ENCODE measurements around the gene ETNPPL. TPM values are rescaled to one million over a fixed set of nuclear protein-coding genes. Genes with fewer than 3 reads are reported as not detected.

Gene ETNPPL
- total and polyA plus RNA-seq, 4 donors = 0.08 TPM; not detected in 3

- no peaks in the 10 kb centered on the region for H3K9me3 ChIP-seq (ENCODE audit: control insufficient read depth in 4 of 4, insufficient read depth in 3 of 4, low read length in 3 of 4)
- H3K27me3 ChIP-seq (ENCODE audit: control insufficient read depth in 3 of 3, insufficient read depth in 3 of 3, low read length in 2 of 3) = peaks cover 0 to 2% (median 0%) of the 10 kb centered on the region in 3 donors
- no peak overlapping the region for H3K9ac ChIP-seq (ENCODE audit: insufficient read depth in 1 of 2, low read length in 2 of 2)
- H3K4me3 ChIP-seq = no peak overlapping the region
- TF ChIP-seq, protein P1, sequence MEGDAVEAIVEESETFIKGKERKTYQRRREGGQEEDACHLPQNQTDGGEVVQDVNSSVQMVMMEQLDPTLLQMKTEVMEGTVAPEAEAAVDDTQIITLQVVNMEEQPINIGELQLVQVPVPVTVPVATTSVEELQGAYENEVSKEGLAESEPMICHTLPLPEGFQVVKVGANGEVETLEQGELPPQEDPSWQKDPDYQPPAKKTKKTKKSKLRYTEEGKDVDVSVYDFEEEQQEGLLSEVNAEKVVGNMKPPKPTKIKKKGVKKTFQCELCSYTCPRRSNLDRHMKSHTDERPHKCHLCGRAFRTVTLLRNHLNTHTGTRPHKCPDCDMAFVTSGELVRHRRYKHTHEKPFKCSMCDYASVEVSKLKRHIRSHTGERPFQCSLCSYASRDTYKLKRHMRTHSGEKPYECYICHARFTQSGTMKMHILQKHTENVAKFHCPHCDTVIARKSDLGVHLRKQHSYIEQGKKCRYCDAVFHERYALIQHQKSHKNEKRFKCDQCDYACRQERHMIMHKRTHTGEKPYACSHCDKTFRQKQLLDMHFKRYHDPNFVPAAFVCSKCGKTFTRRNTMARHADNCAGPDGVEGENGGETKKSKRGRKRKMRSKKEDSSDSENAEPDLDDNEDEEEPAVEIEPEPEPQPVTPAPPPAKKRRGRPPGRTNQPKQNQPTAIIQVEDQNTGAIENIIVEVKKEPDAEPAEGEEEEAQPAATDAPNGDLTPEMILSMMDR (IDR thresholded peaks at IDR 0.05; ENCODE audit: control extremely low read depth, extremely low read depth) = no peak
- 78 to 88% methylated on average over 3 of the region's 3 CpGs for WGBS, 2 donors
- H3K27ac ChIP-seq (ENCODE audit: low read depth in 1 of 2, low read length in 1 of 2) = no peak overlapping the region
- no peaks in the 10 kb centered on the region for H3K4me1 ChIP-seq (ENCODE audit: control insufficient read depth in 5 of 5, insufficient read depth in 5 of 5, low read length in 5 of 5)
- no peak for ATAC-seq (ENCODE audit: insufficient read depth, low FRiP score)
- no peak for DNase-seq
- no peaks in the 10 kb centered on the region for H3K36me3 ChIP-seq (ENCODE audit: control insufficient read depth in 4 of 4, insufficient read depth in 4 of 4, low read length in 4 of 4)
These were observed 16.3 kb downstream of the ETNPPL start for GRCh38 chr4:108746511-108746910.

- ATAC-seq (ENCODE audit: insufficient read depth, low FRiP score) = no peak
- Histone ChIP-seq H3K9me3 (ENCODE audit: control insufficient read depth in 4 of 4, insufficient read depth in 3 of 4, low read length in 3 of 4) (no peaks in the 10 kb centered on the region), H3K4me1 (ENCODE audit: control insufficient read depth in 5 of 5, insufficient read depth in 5 of 5, low read length in 5 of 5) (no peaks in the 10 kb centered on the region), H3K36me3 (ENCODE audit: control insufficient read depth in 4 of 4, insufficient read depth in 4 of 4, low read length in 4 of 4) (no peaks in the 10 kb centered on the region), H3K27ac (ENCODE audit: low read depth in 1 of 2, low read length in 1 of 2) (no peak overlapping the region), H3K9ac (ENCODE audit: insufficient read depth in 1 of 2, low read length in 2 of 2) (no peak overlapping the region), H3K4me3 (no peak overlapping the region), H3K27me3 (ENCODE audit: control insufficient read depth in 3 of 3, insufficient read depth in 3 of 3, low read length in 2 of 3) (peaks cover 0 to 4% (median 0%) of the 10 kb centered on the region in 3 donors)
- TF ChIP-seq, protein P1 (IDR thresholded peaks at IDR 0.05; ENCODE audit: control extremely low read depth, extremely low read depth) = no peak
- no peak for DNase-seq
These were observed 18.5 kb downstream of the ETNPPL start for GRCh38 chr4:108744307-108744706.

DNA sequence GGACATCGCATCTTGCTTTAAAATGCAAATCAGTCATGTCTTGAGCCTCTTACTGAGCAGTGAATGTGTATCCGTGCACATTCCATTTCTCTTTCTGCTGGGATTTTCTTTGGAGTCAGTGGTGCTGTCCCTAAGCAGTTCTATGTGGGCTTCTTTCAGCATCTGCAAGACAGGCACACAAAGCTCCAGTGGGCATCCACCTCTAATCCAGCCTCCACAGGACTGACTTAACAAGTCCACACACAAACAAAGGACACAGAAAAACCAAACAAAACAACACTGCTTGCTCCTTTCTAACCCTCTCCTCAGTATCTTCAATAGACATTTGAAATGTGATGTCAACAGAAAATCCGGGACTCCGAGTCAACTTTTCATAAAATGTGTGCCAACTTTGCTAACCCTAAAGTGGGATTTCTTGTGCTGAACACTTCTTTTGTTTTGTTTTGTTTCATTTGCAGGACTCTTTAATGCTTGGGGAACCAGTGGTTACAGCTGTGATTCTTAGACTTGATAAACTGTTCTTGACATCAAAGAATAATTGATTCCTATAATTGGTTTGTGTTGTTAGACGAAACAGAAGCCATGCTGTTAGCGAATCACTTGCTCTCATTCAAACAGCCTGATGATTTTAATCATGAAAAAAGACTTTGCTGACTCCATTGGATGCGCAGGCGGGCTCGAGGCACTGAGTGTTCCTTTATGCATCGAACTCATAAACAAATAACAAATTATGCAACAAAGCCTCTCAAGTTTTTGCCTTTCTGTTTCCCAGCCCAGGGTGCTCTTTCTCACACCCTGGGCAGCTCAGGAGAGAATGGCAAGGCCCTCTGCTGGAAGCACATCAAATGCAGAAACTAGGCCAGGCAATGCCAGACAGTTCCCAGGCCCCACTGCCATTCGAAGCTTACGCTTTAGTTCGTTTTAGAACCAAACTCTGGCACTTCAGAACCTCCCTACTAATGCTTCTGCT, 20.1 kb downstream of the ETNPPL start:
- H3K9me3 ChIP-seq (ENCODE audit: control insufficient read depth in 4 of 4, insufficient read depth in 3 of 4, low read length in 3 of 4) = peaks cover 0 to 1% (median 0%) of the 10 kb centered on the region in 4 donors
- WGBS, 2 donors = 74 to 87% methylated on average over 13 of the region's 13 CpGs
- H3K27ac ChIP-seq (ENCODE audit: low read depth in 1 of 2, low read length in 1 of 2) = no peak overlapping the region
- TF ChIP-seq, protein P1 (IDR thresholded peaks at IDR 0.05; ENCODE audit: control extremely low read depth, extremely low read depth) = no peak
- H3K27me3 ChIP-seq (ENCODE audit: control insufficient read depth in 3 of 3, insufficient read depth in 3 of 3, low read length in 2 of 3) = peaks cover 0 to 4% (median 0%) of the 10 kb centered on the region in 3 donors
- H3K36me3 ChIP-seq (ENCODE audit: control insufficient read depth in 4 of 4, insufficient read depth in 4 of 4, low read length in 4 of 4) = no peaks in the 10 kb centered on the region
- H3K4me1 ChIP-seq (ENCODE audit: control insufficient read depth in 5 of 5, insufficient read depth in 5 of 5, low read length in 5 of 5) = no peaks in the 10 kb centered on the region
- ATAC-seq (ENCODE audit: insufficient read depth, low FRiP score) = no peak
- no peak overlapping the region for H3K9ac ChIP-seq (ENCODE audit: insufficient read depth in 1 of 2, low read length in 2 of 2)
- no peak for DNase-seq
- no peak overlapping the region for H3K4me3 ChIP-seq
